PFSK-1 (cell line): ENCODE measurements around the gene TSPAN3.

Experiments
- POLR2AphosphoS5 ChIP-seq: IDR thresholded peaks from 2 replicates; pipeline ENCODE4 v1.6.1; 2012; ENCODE audit warnings: low read depth, mild to moderate bottlenecking, control low read depth, low read length, moderate library complexity
- SIN3A ChIP-seq: IDR thresholded peaks from 2 replicates; pipeline ENCODE4 v1.6.1; 2012; ENCODE audit warnings: mild to moderate bottlenecking, low read length, moderate library complexity, borderline replicate concordance; ENCODE audit not compliant: insufficient read depth
- TAF1 ChIP-seq: IDR thresholded peaks from 2 replicates; pipeline ENCODE4 v1.6.1; 2012; ENCODE audit warnings: low read length, control low read depth, borderline replicate concordance; ENCODE audit not compliant: insufficient read depth
- TF ChIP-seq, protein P1 (sequence below), 2 experiments: IDR thresholded peaks; 2 replicates each; pipeline versions ENCODE4 v1.6.1 to v1.8.0; 2011 to 2012; ENCODE audit warnings: low read depth in 2 of 2, low read length in 2 of 2, control low read depth in 1 of 2, inconsistent platforms in 1 of 2, mild to moderate bottlenecking in 1 of 2, moderate library complexity in 1 of 2; ENCODE audit not compliant: insufficient read depth in 1 of 2

DNA sequence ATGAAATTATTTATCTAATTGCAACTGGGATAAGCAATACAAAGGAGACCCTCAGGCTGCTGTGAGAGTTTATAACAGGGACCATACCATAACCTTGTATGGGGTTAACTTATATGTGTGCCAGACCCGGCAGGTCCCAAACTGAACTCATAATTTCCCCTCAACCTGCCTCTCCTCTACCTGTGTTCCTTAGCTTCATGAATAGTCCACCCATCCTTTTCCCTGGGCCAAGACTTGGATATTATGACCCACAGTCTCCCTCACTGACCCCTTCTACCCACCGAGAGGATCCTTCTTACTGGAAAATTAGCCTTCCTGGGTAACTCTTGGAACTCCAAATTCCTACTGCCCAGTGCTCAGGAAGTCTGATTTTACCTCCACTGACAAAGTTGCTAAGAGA is 3.4 kb upstream of the TSPAN3 start:
- TF ChIP-seq SIN3A (no peak), POLR2AphosphoS5 (no peak), TAF1 (no peak)
- TF ChIP-seq, protein P1, sequence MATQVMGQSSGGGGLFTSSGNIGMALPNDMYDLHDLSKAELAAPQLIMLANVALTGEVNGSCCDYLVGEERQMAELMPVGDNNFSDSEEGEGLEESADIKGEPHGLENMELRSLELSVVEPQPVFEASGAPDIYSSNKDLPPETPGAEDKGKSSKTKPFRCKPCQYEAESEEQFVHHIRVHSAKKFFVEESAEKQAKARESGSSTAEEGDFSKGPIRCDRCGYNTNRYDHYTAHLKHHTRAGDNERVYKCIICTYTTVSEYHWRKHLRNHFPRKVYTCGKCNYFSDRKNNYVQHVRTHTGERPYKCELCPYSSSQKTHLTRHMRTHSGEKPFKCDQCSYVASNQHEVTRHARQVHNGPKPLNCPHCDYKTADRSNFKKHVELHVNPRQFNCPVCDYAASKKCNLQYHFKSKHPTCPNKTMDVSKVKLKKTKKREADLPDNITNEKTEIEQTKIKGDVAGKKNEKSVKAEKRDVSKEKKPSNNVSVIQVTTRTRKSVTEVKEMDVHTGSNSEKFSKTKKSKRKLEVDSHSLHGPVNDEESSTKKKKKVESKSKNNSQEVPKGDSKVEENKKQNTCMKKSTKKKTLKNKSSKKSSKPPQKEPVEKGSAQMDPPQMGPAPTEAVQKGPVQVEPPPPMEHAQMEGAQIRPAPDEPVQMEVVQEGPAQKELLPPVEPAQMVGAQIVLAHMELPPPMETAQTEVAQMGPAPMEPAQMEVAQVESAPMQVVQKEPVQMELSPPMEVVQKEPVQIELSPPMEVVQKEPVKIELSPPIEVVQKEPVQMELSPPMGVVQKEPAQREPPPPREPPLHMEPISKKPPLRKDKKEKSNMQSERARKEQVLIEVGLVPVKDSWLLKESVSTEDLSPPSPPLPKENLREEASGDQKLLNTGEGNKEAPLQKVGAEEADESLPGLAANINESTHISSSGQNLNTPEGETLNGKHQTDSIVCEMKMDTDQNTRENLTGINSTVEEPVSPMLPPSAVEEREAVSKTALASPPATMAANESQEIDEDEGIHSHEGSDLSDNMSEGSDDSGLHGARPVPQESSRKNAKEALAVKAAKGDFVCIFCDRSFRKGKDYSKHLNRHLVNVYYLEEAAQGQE (IDR thresholded peaks at IDR 0.05; ENCODE audit: insufficient read depth in 1 of 2, low read depth in 2 of 2, low read length in 2 of 2): no peak
